IMR-90 (cell line): ENCODE results near the gene ZNF581. TPM values are rescaled to one million over a fixed set of nuclear protein-coding genes. Genes with fewer than 3 reads are reported as not detected.

Experiments used
- ATAC-seq: fragments of 200-7000 bp; cut with Tn5 transposase; 2 replicates; pipeline ENCODE4 v1.9.1; 2020; ENCODE audit warnings: low read depth, mild to moderate bottlenecking, moderate library complexity
- BruUV-seq: library from RNA; stranded (reverse); fragments of 400-500 nt; replicated peaks from 2 replicates; lab custom pipeline; 2021; lab: Mats Ljungman, UMichigan
- CTCF ChIA-PET: fragments of 300-600 bp; formaldehyde crosslinking; extraction: SDS; loops from one replicate; lab custom pipeline; 2021; ENCODE audit warnings: antibody characterized with exemption; lab: Yijun Ruan, JAX
- POLR2A ChIA-PET: fragments of 300-600 bp; sonication (Branson Sonifier 250); formaldehyde crosslinking; loops from one replicate; lab custom pipeline; 2022; ENCODE audit warnings: antibody characterized with exemption; ENCODE audit not compliant: unreplicated experiment; lab: Charles Lee
- DNase-seq: peaks from one replicate; pipeline ENCODE4 v3.0.0; 2013
- H2AFZ ChIP-seq: replicated peaks from 2 replicates; pipeline ENCODE3; 2013; ENCODE audit warnings: low read length, mild to moderate bottlenecking; ENCODE audit not compliant: poor library complexity
- H2AK5ac ChIP-seq: 2 replicates; pipeline ENCODE4 v1.6.1; 2013; ENCODE audit warnings: low read depth, low read length, inconsistent platforms
- H2AK9ac ChIP-seq: replicated peaks from 2 replicates; pipeline ENCODE3; 2013; ENCODE audit warnings: mild to moderate bottlenecking, low read depth, low read length, moderate library complexity; ENCODE audit not compliant: poor library complexity
- H2BK120ac ChIP-seq: 2 replicates; pipeline ENCODE4 v1.6.1; 2013; ENCODE audit warnings: low read depth, low read length, inconsistent platforms
- H2BK15ac ChIP-seq: 3 replicates; pipeline ENCODE4 v1.6.1; 2013; ENCODE audit warnings: low read depth, low read length, inconsistent platforms
- H2BK20ac ChIP-seq: 2 replicates; pipeline ENCODE4 v1.6.1; 2013; ENCODE audit warnings: low read depth, mild to moderate bottlenecking, inconsistent platforms, low read length, moderate library complexity
- H2BK5ac ChIP-seq: 2 replicates; pipeline ENCODE4 v1.6.1; 2013; ENCODE audit warnings: mild to moderate bottlenecking, low read depth, low read length, inconsistent platforms; ENCODE audit not compliant: poor library complexity, severe bottlenecking
- H3K14ac ChIP-seq: replicated peaks from 2 replicates; pipeline ENCODE4 v1.6.1; 2013; ENCODE audit warnings: low read depth, low read length, inconsistent platforms
- H3K18ac ChIP-seq: 2 replicates; pipeline ENCODE4 v1.6.1; 2013; ENCODE audit warnings: low read depth, low read length, control low read depth
- H3K23ac ChIP-seq: 2 replicates; pipeline ENCODE4 v1.6.1; 2013; ENCODE audit warnings: low read depth, low read length, inconsistent platforms
- H3K27ac ChIP-seq: 2 replicates; pipeline ENCODE4 v1.5.1; 2013; ENCODE audit warnings: mild to moderate bottlenecking, control low read depth, low read length; ENCODE audit not compliant: insufficient read depth
- H3K27me3 ChIP-seq: 2 replicates; pipeline ENCODE4 v1.6.1; 2013; ENCODE audit warnings: low read length; ENCODE audit not compliant: control insufficient read depth, insufficient read depth
- H3K36me3 ChIP-seq: 2 replicates; pipeline ENCODE4 v1.6.1; 2013; ENCODE audit warnings: low read length, mixed read lengths; ENCODE audit not compliant: control insufficient read depth, insufficient read depth
- H3K4ac ChIP-seq: 2 replicates; pipeline ENCODE4 v1.6.1; 2013; ENCODE audit warnings: low read depth, low read length, inconsistent platforms
- H3K4me1 ChIP-seq: 2 replicates; pipeline ENCODE4 v1.6.1; 2013; ENCODE audit warnings: low read length, mixed read lengths; ENCODE audit not compliant: control insufficient read depth, insufficient read depth
- H3K4me2 ChIP-seq: 2 replicates; pipeline ENCODE4 v1.6.1; 2013; ENCODE audit warnings: low read depth, mild to moderate bottlenecking, control low read depth, low read length, moderate library complexity
- H3K4me3 ChIP-seq: 2 replicates; pipeline ENCODE4 v1.5.1; 2013; ENCODE audit warnings: low read depth, mild to moderate bottlenecking, control low read depth, low read length, moderate library complexity; ENCODE audit not compliant: insufficient read depth
- H3K56ac ChIP-seq: 2 replicates; pipeline ENCODE4 v1.6.1; 2013; ENCODE audit warnings: low read length, inconsistent platforms; ENCODE audit not compliant: insufficient read depth; ENCODE audit errors: extremely low read depth
- H3K79me1 ChIP-seq, 2 experiments: 2 replicates each; pipeline ENCODE4 v1.6.1; 2013; ENCODE audit warnings: low read length in 2 of 2, inconsistent platforms in 1 of 2, low read depth in 1 of 2
- H3K9ac ChIP-seq: 2 replicates; pipeline ENCODE4 v1.6.1; 2013; ENCODE audit warnings: low read depth, low read length, control low read depth
- H3K9me1 ChIP-seq: 2 replicates; pipeline ENCODE4 v1.6.1; 2013; ENCODE audit warnings: low read length, inconsistent platforms; ENCODE audit not compliant: insufficient read depth
- H3K9me3 ChIP-seq: 2 replicates; pipeline ENCODE4 v1.6.1; 2013; ENCODE audit warnings: low read length; ENCODE audit not compliant: control insufficient read depth, insufficient read depth
- H4K20me1 ChIP-seq: 2 replicates; pipeline ENCODE4 v1.6.1; 2013; ENCODE audit warnings: low read length, inconsistent platforms; ENCODE audit not compliant: insufficient read depth
- H4K5ac ChIP-seq: 2 replicates; pipeline ENCODE4 v1.6.1; 2013; ENCODE audit warnings: mild to moderate bottlenecking, low read depth, low read length, control low read depth
- H4K8ac ChIP-seq, 2 experiments: 2 replicates each; pipeline ENCODE4 v1.6.1; 2013; ENCODE audit warnings: low read depth in 2 of 2, low read length in 2 of 2, control low read depth in 1 of 2, inconsistent platforms in 1 of 2
- H4K91ac ChIP-seq: 2 replicates; pipeline ENCODE4 v1.6.1; 2013; ENCODE audit warnings: low read depth, low read length, inconsistent platforms; ENCODE audit not compliant: insufficient read depth
- BHLHE40 ChIP-seq: fragments of 150-350 bp; IDR thresholded peaks from 2 replicates; pipeline ENCODE4 v1.6.1; 2016; ENCODE audit warnings: mild to moderate bottlenecking, low read depth, low read length
- CEBPB ChIP-seq: IDR thresholded peaks from 2 replicates; pipeline ENCODE4 v1.6.1; 2012; ENCODE audit warnings: low read depth, low read length, improper control_type of control experiment
- CHD1 ChIP-seq: IDR thresholded peaks from 2 replicates; pipeline ENCODE4 v1.6.1; 2012; ENCODE audit warnings: low read depth, low read length, improper control_type of control experiment
- MAFK ChIP-seq: IDR thresholded peaks from 2 replicates; pipeline ENCODE4 v1.6.1; 2012; ENCODE audit warnings: low read depth, low read length, improper control_type of control experiment
- MAZ ChIP-seq: IDR thresholded peaks from 2 replicates; pipeline ENCODE4 v1.6.1; 2012; ENCODE audit warnings: low read depth, mild to moderate bottlenecking, low read length, improper control_type of control experiment, moderate library complexity, borderline replicate concordance
- MXI1 ChIP-seq: IDR thresholded peaks from 2 replicates; pipeline ENCODE4 v1.6.1; 2012; ENCODE audit warnings: low read depth, mild to moderate bottlenecking, low read length, moderate library complexity, borderline replicate concordance
- NFE2L2 ChIP-seq: fragments of 150-350 bp; IDR thresholded peaks from 2 replicates; pipeline ENCODE4 v1.6.1; 2016; ENCODE audit warnings: low read depth, mild to moderate bottlenecking, low read length
- POLR2A ChIP-seq: IDR thresholded peaks from 2 replicates; pipeline ENCODE4 v1.6.1; 2012; ENCODE audit warnings: mild to moderate bottlenecking, low read depth, low read length
- RAD21 ChIP-seq: IDR thresholded peaks from 2 replicates; pipeline ENCODE4 v1.6.1; 2012; ENCODE audit warnings: low read length, improper control_type of control experiment
- RCOR1 ChIP-seq: IDR thresholded peaks from 2 replicates; pipeline ENCODE4 v1.6.1; 2012; ENCODE audit warnings: mild to moderate bottlenecking, low read length, improper control_type of control experiment; ENCODE audit not compliant: insufficient replicate concordance
- RFX5 ChIP-seq: IDR thresholded peaks from 2 replicates; pipeline ENCODE4 v1.8.0; 2012; ENCODE audit warnings: low read depth, mild to moderate bottlenecking, low read length, moderate library complexity
- SMC3 ChIP-seq: fragments of 150-350 bp; IDR thresholded peaks from 2 replicates; pipeline ENCODE4 v1.6.1; 2016; ENCODE audit warnings: low read depth, mild to moderate bottlenecking, antibody characterized with exemption, low read length, moderate library complexity
- WGBS, 2 experiments: methylation state at CpG; one replicate each; pipeline versions ENCODE4 v1.1.5 to v1.1.7; 2013; ENCODE audit warnings: missing lambda C conversion rate in 2 of 2; ENCODE audit not compliant: insufficient read length in 1 of 2; ENCODE audit errors: extremely low coverage in 2 of 2; 5-methylcytosine and 5-hydroxymethylcytosine counted together
- dilution Hi-C: fragments of 300-500 bp; cut with HindIII; formaldehyde crosslinking; loops from one replicate; pipeline ENCODE4 v1.14.3; 2018; ENCODE audit warnings: low sequenced_read_pairs; ENCODE audit not compliant: unreplicated experiment
- in situ Hi-C: fragments of 300-500 bp; cut with MboI; formaldehyde crosslinking; loops from 3 replicates; pipeline ENCODE4 v1.14.3; 2019; ENCODE audit warnings: low sequenced_read_pairs, inconsistent platforms, mixed read lengths
- intact Hi-C: fragments of 100-400 bp; cut with micrococcal nuclease; formaldehyde crosslinking; loops from 2 replicates; pipeline ENCODE4 v1.10.0; 2022
- polyA plus RNA-seq, 3 experiments: library from polyadenylated mRNA; depleted of rRNA; stranded (reverse); fragments of >200 nt; gene quantifications; 2 replicates each; pipeline ENCODE4 v1.2.3, GENCODE V29; 2012; ENCODE audit warnings: low replicate concordance in 1 of 3
- total RNA-seq: library from RNA; depleted of rRNA; stranded (reverse); fragments of >200 nt; gene quantifications from 2 replicates; pipeline ENCODE4 v1.2.3, GENCODE V29; 2012
- TF ChIP-seq, protein P1 (sequence below): conservative IDR thresholded peaks from 2 replicates; pipeline ENCODE4 v1.5.1; 2012; ENCODE audit warnings: mild to moderate bottlenecking, low read depth, low read length, improper control_type of control experiment
- TF ChIP-seq, protein P2 (sequence below): fragments of 150-350 bp; IDR thresholded peaks from 2 replicates; pipeline ENCODE4 v1.6.1; 2017; ENCODE audit warnings: mild to moderate bottlenecking, antibody characterized with exemption, low read length, low read depth
- TF ChIP-seq, protein P3 (sequence below): fragments of 150-350 bp; IDR thresholded peaks from 2 replicates; pipeline ENCODE4 v1.6.1; 2016; ENCODE audit warnings: low read depth, mild to moderate bottlenecking, low read length, moderate library complexity, borderline replicate concordance

The ZNF581 gene
- total and polyA plus RNA-seq, 2 of the 4 experiments (the other 2 are of a cell fraction): 9.7 to 21.9 TPM

DNA sequence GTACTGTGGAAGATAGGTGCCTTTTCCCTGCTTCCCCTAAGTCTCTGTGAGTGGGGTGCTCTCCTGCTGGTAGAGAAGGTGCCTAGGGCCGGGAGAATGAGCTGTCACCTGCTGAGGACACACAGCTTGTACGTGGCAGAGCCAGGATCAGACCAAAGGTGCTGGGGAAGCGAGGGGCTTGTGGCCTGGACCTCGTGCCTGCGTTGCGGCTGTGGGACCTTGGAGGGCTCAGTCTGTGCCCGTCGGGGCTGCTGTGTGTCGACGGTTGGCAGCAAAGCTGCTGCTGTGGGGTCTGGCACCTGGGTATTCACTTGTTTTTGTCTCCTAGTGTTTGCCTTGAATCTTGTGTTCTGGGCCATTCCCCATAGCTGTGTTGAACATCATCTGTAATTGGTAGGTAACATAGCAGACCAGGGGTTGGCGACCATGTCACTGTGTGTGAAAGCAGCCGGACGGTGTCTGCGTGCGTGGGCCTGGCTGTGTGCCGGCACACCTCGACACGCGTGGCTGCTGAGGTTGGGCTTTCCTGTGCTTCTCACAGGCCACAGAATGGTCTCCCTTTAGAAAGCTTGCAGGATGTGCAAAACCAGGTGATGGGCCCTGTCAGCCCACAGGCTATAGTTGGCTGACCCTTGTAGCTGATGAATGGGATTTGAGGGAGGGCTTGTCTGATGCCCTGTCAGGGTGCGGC, 20.5 kb downstream of the ZNF581 start:
- Histone ChIP-seq H3K79me1 (peaks cover 19 to 70% of the 10 kb centered on the region in 2 experiments), H3K36me3 (peaks cover 85% of the 10 kb centered on the region), H4K91ac (no peak overlapping the region), H3K4me2 (no peak overlapping the region), H2BK20ac (no peak overlapping the region), H3K23ac (no peak overlapping the region), H3K4ac (no peak overlapping the region), H3K9me1 (no peaks in the 10 kb centered on the region), H3K27ac (no peak overlapping the region), H3K14ac (no peak overlapping the region), H2AK9ac (no peak overlapping the region), H3K4me3 (no peak overlapping the region), H3K56ac (no peak overlapping the region), H2AK5ac (no peak overlapping the region), H3K9ac (no peak overlapping the region), H4K5ac (no peak overlapping the region), H4K8ac (no peak overlapping the region), H2AFZ (no peak overlapping the region), H3K9me3 (no peaks in the 10 kb centered on the region), H2BK120ac (no peak overlapping the region), H3K4me1 (no peaks in the 10 kb centered on the region), H2BK15ac (no peak overlapping the region), H3K27me3 (no peaks in the 10 kb centered on the region), H3K18ac (no peak overlapping the region), H4K20me1 (peaks cover 89% of the 10 kb centered on the region), H2BK5ac (no peak overlapping the region)
- intact Hi-C loops: no loop called here
- in situ Hi-C loops: loop anchor here (25.0 kb wide), 2 partner anchors 1202 to 1527 kb away; partner anchors contain the start of genes CDC42EP5, CNOT3 and LENG9
- no TSS peak for BruUV-seq
- no peak for ATAC-seq
- WGBS, 2 experiments: 97% methylated on average over 12 of the region's 20 CpGs; no CpG with 5 or more reads in 1 of the 2 experiments
- POLR2A ChIA-PET: no interaction called here
- CTCF ChIA-PET: no interaction called here
- TF ChIP-seq, protein P1, sequence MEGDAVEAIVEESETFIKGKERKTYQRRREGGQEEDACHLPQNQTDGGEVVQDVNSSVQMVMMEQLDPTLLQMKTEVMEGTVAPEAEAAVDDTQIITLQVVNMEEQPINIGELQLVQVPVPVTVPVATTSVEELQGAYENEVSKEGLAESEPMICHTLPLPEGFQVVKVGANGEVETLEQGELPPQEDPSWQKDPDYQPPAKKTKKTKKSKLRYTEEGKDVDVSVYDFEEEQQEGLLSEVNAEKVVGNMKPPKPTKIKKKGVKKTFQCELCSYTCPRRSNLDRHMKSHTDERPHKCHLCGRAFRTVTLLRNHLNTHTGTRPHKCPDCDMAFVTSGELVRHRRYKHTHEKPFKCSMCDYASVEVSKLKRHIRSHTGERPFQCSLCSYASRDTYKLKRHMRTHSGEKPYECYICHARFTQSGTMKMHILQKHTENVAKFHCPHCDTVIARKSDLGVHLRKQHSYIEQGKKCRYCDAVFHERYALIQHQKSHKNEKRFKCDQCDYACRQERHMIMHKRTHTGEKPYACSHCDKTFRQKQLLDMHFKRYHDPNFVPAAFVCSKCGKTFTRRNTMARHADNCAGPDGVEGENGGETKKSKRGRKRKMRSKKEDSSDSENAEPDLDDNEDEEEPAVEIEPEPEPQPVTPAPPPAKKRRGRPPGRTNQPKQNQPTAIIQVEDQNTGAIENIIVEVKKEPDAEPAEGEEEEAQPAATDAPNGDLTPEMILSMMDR: no peak
- TF ChIP-seq RCOR1 (no peak), MAZ (no peak), MAFK (no peak), NFE2L2 (no peak), CEBPB (no peak), RFX5 (no peak), MXI1 (no peak), RAD21 (no peak), POLR2A (no peak), BHLHE40 (no peak), CHD1 (no peak), SMC3 (no peak)
- TF ChIP-seq, protein P2, sequence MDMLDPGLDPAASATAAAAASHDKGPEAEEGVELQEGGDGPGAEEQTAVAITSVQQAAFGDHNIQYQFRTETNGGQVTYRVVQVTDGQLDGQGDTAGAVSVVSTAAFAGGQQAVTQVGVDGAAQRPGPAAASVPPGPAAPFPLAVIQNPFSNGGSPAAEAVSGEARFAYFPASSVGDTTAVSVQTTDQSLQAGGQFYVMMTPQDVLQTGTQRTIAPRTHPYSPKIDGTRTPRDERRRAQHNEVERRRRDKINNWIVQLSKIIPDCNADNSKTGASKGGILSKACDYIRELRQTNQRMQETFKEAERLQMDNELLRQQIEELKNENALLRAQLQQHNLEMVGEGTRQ: no peak
- TF ChIP-seq, protein P3, sequence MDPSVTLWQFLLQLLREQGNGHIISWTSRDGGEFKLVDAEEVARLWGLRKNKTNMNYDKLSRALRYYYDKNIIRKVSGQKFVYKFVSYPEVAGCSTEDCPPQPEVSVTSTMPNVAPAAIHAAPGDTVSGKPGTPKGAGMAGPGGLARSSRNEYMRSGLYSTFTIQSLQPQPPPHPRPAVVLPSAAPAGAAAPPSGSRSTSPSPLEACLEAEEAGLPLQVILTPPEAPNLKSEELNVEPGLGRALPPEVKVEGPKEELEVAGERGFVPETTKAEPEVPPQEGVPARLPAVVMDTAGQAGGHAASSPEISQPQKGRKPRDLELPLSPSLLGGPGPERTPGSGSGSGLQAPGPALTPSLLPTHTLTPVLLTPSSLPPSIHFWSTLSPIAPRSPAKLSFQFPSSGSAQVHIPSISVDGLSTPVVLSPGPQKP: no peak
- no peak for DNase-seq
- dilution Hi-C loops: no loop called here
